Left ventricle myocardium inferior (tissue), 1 donor: ENCODE data around the gene MS4A15. TPM values are rescaled to one million over a fixed set of nuclear protein-coding genes. Genes with fewer than 3 reads are reported as not detected.

Experiments used
- DNase-seq: peaks from one replicate; pipeline ENCODE4 v3.0.0-alpha.2; 2020
- H3K27ac ChIP-seq: fragments of 200-600 bp; replicated peaks from 2 replicates; pipeline ENCODE4 v1.8.0; 2021
- H3K27me3 ChIP-seq: fragments of 200-600 bp; 2 replicates; pipeline ENCODE4 v1.8.0; 2021; ENCODE audit warnings: low read depth
- H3K36me3 ChIP-seq: fragments of 200-600 bp; 2 replicates; pipeline ENCODE4 v1.8.0; 2021
- H3K4me1 ChIP-seq: fragments of 200-600 bp; 2 replicates; pipeline ENCODE4 v1.8.0; 2021
- H3K4me3 ChIP-seq: fragments of 200-600 bp; 2 replicates; pipeline ENCODE4 v1.8.0; 2021; ENCODE audit warnings: mild to moderate bottlenecking, moderate library complexity
- H3K9me3 ChIP-seq: fragments of 200-600 bp; replicated peaks from 2 replicates; pipeline ENCODE4 v1.8.0; 2021
- intact Hi-C: fragments of 100-400 bp; cut with micrococcal nuclease; formaldehyde crosslinking; loops from one replicate; pipeline ENCODE4 v1.11.0; 2022
- total RNA-seq: library from RNA; stranded (reverse); fragmentation: NEBNext Ultra II Directional; extraction: Animal tissue kit (Norgen Biotek cat#: 25700); gene quantifications from one replicate; pipeline ENCODE4 v1.2.1, GENCODE V29; 2021
- TF ChIP-seq, protein P1 (sequence below): fragments of 200-600 bp; IDR thresholded peaks from 2 replicates; pipeline ENCODE4 v1.8.0; 2021; ENCODE audit warnings: antibody characterized with exemption, mild to moderate bottlenecking, borderline replicate concordance
- donor health status: DM: no; HTN: yes; CAD: no; lungs with severe emphysema.

Gene MS4A15
- total RNA-seq, 1 donor from 2014 or later = not detected

DNA sequence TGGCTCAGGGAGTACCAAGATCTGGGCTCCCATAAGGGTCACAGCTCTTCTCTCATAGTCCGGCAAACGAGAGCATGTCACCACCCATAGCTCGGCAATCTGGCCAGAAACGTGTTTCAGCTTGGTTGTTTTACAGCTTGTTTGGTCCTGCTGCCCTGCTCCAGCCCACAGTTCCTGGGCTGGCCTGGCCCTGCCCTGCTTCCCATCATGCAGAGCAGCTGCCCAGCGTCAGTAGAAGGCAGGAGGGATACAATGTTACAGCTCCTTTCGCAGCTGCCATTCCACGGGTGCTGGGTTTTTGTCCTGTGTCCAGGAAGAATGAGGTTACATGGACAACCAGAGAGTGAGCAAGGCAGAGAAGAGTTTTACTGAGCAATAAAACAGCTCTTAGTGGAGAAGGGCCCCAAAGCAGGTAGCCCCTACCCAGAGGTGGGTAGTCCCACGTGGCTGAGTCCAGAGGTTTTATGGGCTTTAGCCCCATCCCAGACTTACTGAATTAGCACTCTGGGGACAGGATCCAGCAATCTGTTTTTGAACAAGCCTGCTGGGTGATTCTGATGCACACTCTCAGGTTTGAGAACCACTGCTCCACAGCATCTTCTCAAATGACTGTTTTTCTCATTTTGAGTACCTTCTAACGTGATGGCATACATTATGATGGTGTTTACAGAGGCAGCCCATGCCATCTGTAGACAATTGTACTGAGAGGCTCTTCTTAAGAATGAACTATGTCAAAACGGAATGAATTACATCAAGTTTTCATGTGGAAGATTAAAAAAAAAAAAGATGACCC, 37.9 kb upstream of the MS4A15 start:
- peaks cover 20% of the 10 kb centered on the region for H3K9me3 ChIP-seq
- intact Hi-C loops = no loop called here
- H3K27ac ChIP-seq = no peak overlapping the region
- no peaks in the 10 kb centered on the region for H3K36me3 ChIP-seq
- DNase-seq = no peak
- TF ChIP-seq, protein P1, sequence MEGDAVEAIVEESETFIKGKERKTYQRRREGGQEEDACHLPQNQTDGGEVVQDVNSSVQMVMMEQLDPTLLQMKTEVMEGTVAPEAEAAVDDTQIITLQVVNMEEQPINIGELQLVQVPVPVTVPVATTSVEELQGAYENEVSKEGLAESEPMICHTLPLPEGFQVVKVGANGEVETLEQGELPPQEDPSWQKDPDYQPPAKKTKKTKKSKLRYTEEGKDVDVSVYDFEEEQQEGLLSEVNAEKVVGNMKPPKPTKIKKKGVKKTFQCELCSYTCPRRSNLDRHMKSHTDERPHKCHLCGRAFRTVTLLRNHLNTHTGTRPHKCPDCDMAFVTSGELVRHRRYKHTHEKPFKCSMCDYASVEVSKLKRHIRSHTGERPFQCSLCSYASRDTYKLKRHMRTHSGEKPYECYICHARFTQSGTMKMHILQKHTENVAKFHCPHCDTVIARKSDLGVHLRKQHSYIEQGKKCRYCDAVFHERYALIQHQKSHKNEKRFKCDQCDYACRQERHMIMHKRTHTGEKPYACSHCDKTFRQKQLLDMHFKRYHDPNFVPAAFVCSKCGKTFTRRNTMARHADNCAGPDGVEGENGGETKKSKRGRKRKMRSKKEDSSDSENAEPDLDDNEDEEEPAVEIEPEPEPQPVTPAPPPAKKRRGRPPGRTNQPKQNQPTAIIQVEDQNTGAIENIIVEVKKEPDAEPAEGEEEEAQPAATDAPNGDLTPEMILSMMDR = no peak
- peaks cover 50% of the 10 kb centered on the region for H3K27me3 ChIP-seq
- H3K4me3 ChIP-seq = no peak overlapping the region
- H3K4me1 ChIP-seq = no peaks in the 10 kb centered on the region

- Histone ChIP-seq H3K4me3 (no peak overlapping the region), H3K27ac (no peak overlapping the region), H3K36me3 (no peaks in the 10 kb centered on the region), H3K27me3 (peaks cover 48% of the 10 kb centered on the region), H3K9me3 (peaks cover 20% of the 10 kb centered on the region), H3K4me1 (no peaks in the 10 kb centered on the region)
- TF ChIP-seq, protein P1 = no peak
- DNase-seq = no peak
- intact Hi-C loops = no loop called here
Measured at GRCh38 chr11:60719391-60719790, 37.3 kb upstream of the MS4A15 start.

DNA sequence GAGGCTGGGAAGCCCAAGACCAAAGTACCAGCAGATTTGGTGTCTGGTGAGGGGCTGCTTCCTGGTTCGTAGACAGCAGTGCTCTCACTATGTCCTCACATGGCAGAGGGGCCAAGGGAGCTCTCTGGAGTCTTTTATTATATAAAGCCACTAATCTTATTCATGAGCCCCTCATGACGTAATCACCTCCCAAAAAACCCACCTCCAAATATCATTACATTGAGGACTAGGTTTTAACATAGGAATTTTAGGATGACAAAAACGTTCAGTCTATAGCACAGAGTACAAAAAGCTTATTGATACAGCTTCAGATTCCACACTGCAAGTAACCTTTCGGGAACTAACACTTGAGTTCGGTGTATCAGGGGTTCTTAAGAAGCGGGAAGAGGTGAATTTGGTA, 36.2 kb upstream of the MS4A15 start:
- intact Hi-C loops = no loop called here
- Histone ChIP-seq H3K27me3 (peaks cover 39% of the 10 kb centered on the region), H3K36me3 (no peaks in the 10 kb centered on the region), H3K4me1 (no peaks in the 10 kb centered on the region), H3K27ac (no peak overlapping the region), H3K4me3 (no peak overlapping the region), H3K9me3 (peaks cover 20% of the 10 kb centered on the region)
- TF ChIP-seq, protein P1 = no peak
- no peak for DNase-seq

GRCh38 chr11:60724420-60724819, 32.2 kb upstream of the MS4A15 start, which contains the start of gene MS4A18:
MS4A18 (plus strand) TSS chr11:60724720.
- no peak within 1 kb of the TSS for H3K27ac ChIP-seq
- H3K4me1 ChIP-seq = no peaks in the 10 kb centered on the region
- no peaks in the 10 kb centered on the region for H3K9me3 ChIP-seq
- intact Hi-C loops = no loop called here
- H3K4me3 ChIP-seq = no peak within 1 kb of the TSS
- TF ChIP-seq, protein P1 = no peak
- H3K27me3 ChIP-seq = peaks cover 29% of the 10 kb centered on the region
- no peaks in the 10 kb centered on the region for H3K36me3 ChIP-seq
- DNase-seq = no peak

GRCh38 chr11:60725592-60725991, 31.1 kb upstream of the MS4A15 start:
- H3K27ac ChIP-seq = no peak overlapping the region
- peaks cover 29% of the 10 kb centered on the region for H3K27me3 ChIP-seq
- DNase-seq = no peak
- intact Hi-C loops = no loop called here
- H3K9me3 ChIP-seq = no peaks in the 10 kb centered on the region
- TF ChIP-seq, protein P1 = no peak
- no peak overlapping the region for H3K4me3 ChIP-seq
- H3K36me3 ChIP-seq = no peaks in the 10 kb centered on the region
- no peaks in the 10 kb centered on the region for H3K4me1 ChIP-seq
